Measurements from ENCODE around the gene NUP93. TPM values are rescaled to one million over a fixed set of nuclear protein-coding genes. Genes with fewer than 3 reads are reported as not detected.
A peak's percentile ranks its signal among the peaks of the same experiment; 100 is the strongest.
"Not testable (repeated sequence)": the region's sequence is repeated elsewhere in the genome, so short reads cannot be mapped to it uniquely, and the experiment has no call there.

The NUP93 gene
- total RNA-seq, 2 donors from 2014 or later, result 29.9 to 38.6 TPM

DNA sequence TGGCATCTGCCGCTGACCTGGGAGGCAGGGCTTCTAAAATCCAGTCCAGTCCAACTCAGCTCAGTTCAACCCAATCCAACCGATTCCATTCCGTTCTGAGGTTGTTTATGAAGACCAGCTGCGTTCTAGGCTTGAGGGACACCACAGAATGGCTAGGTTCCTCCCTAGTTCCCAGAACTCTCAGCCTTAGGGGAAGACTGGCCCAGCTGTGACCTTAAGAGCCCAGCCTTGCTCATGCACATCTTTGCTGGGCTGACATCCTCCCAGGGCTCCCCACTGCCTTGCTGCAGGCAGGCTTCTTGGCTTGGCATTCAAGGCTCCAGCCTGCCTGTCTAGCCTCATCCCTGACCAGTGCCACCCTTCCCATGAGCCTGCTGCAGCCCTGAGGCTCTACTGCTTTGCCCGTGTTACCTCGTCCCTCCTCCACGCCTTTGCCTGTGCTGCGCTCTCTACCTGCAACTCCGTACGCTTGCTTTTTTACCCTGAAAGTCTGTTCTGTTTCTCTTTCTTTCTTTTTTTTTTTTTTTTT, 143.0 kb downstream of the NUP93 start:
- intact Hi-C loops (cut with DNase I), result loop anchor here in 1 of 2 donors (5.0 kb wide), 1 partner anchor 79 kb away; no protein-coding TSS in a partner anchor
- DNase-seq (no peak), ATAC-seq (peak in 1 of 2 donors; percentile 31)

DNA sequence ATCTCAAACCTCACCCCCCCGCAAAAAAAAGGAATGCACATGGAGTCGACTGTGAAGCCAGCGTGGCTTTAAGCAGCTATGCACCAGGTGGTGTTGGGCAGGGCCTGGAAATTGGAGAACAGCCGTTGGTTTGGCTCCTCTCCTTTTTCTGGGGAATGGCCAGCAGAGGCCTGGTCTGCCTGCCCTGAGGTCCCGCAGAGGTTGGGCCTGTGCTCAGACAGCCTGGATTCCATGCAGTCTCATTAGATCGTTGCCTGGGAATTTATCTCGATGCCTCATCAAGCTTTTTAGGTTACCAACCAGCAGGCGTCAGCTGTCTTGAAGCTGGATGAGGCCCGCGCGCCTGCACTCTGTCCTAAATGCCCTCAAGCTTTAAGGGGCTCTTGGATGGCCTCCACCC, 144.9 kb downstream of the NUP93 start:
- ATAC-seq, result peak in 1 of 2 donors; percentile 23
- intact Hi-C loops (cut with DNase I), result loop anchor here in 1 of 2 donors (5.0 kb wide), 1 partner anchor 78 kb away; no protein-coding TSS in a partner anchor
- DNase-seq, result no peak

DNA sequence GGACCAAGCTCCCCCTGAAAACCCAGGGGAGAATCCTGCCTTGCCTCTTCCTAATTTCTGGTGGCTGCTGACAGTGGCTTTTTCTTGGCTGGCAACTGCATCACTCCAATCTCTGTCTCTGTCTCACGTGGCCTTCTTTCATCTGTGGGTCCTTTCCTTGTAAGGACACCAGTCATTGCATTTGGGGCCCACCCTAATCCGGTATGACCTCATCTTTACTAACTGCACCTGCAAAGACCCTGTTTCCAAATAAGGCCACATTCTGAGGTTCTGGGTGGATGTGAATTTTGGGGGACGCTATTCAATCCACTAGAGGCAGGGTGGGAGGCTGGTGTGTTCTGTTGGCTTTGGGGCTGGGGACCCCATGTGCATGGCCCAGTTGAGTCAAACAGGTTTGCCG, 146.1 kb downstream of the NUP93 start:
- intact Hi-C loops (cut with DNase I), result no loop called here
- DNase-seq (no peak), ATAC-seq (no peak)

GRCh38 chr16:56877486-56878182, 147.7 kb downstream of the NUP93 start:
- ATAC-seq, result no peak
- no peak for DNase-seq
- intact Hi-C loops (cut with DNase I), result no loop called here

- no peak for ATAC-seq
- intact Hi-C loops (cut with DNase I), result no loop called here
Measured at GRCh38 chr16:56878282-56878854, 148.4 kb downstream of the NUP93 start.

GRCh38 chr16:56879276-56879675, 149.3 kb downstream of the NUP93 start:
- no peak for ATAC-seq
- DNase-seq, result no peak
- intact Hi-C loops (cut with DNase I), result no loop called here

More at GRCh38 chr16:56878282-56878854, 148.4 kb downstream of the NUP93 start:
- no peak for DNase-seq

- ATAC-seq, result no peak
- intact Hi-C loops (cut with DNase I), result no loop called here
- DNase-seq, result no peak
Measured at GRCh38 chr16:56880176-56880575, 150.2 kb downstream of the NUP93 start.

GRCh38 chr16:56880685-56881084, 150.8 kb downstream of the NUP93 start:
- ATAC-seq (no peak), DNase-seq (no peak)
- intact Hi-C loops (cut with DNase I), result no loop called here

GRCh38 chr16:56882077-56882800, 152.3 kb downstream of the NUP93 start:
- intact Hi-C loops (cut with DNase I), result no loop called here
- ATAC-seq, result no peak
- no peak for DNase-seq

DNA sequence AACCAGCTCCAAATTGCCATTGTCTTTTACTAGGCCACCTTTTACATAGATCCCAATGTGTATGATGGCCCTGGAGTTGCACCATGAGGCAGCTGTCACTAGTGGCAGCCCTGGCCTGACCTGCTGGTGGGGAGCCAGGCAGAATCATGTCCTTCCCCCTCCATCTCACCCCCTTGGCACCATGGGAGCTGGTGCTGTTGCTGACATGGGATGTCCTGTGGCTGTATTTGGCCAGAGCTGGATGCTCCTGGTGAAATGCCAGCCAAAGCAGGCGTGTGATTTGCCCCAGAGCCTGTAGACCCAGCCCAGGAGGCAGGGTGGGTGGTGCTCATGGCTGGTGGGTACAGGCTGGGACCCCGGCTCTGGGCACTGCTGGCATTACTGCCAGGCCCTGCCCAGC, 153.7 kb downstream of the NUP93 start:
- no peak for ATAC-seq
- no peak for DNase-seq
- intact Hi-C loops (cut with DNase I), result no loop called here

DNA sequence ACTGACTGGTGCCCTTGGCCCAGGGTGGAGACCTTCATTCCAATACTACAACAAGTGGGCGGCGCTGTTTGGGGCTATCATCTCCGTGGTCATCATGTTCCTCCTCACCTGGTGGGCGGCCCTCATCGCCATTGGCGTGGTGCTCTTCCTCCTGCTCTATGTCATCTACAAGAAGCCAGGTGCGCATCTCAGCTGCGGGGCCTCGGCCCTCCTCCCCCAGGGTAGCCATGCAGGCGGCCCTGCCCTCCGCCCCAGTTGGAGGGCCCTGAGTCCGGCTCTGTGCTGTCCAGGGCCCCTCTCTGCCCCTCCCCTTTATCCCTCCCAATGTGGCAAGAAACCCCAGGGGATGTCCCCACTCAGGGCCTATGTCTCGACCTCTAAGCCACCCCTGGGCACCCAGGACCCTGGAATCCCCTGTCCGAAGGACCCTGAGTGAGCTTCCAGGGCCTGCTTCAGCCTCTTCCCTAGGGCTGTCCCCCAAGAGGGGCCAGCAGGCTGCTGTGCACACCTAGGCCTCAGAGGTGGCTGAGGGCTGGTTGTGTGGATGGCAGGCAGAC, 154.2 kb downstream of the NUP93 start:
- intact Hi-C loops (cut with DNase I), result no loop called here
- DNase-seq (no peak), ATAC-seq (no peak)

- DNase-seq; intact Hi-C loops (cut with DNase I); ATAC-seq: not testable (repeated sequence)
Measured at GRCh38 chr16:56884929-56885328, 155.0 kb downstream of the NUP93 start.

GRCh38 chr16:56885446-56886162, 155.7 kb downstream of the NUP93 start:
- intact Hi-C loops (cut with DNase I), result no loop called here
- DNase-seq (no peak), ATAC-seq (no peak)

DNA sequence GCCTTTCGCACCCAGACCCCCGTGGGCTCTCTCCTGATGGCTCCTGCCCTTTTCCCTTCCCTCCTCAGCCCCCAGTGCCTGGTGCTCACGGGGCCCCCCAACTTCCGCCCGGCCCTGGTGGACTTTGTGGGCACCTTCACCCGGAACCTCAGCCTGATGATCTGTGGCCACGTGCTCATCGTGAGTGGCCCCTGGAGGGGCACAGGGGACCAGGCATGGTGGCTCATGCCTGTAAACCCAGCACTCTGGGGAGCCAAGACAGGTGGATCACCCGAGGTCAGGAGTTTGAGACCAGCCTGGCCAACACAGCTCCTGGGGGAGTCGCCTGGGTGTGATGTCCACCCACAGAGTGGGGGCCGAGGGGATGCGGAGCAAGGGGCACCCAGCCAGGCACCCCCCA, 156.4 kb downstream of the NUP93 start:
- DNase-seq, result no peak
- intact Hi-C loops (cut with DNase I), result no loop called here
- ATAC-seq, result no peak

GRCh38 chr16:56886826-56887225, 156.9 kb downstream of the NUP93 start:
- ATAC-seq (no peak), DNase-seq (no peak)
- intact Hi-C loops (cut with DNase I), result no loop called here

DNA sequence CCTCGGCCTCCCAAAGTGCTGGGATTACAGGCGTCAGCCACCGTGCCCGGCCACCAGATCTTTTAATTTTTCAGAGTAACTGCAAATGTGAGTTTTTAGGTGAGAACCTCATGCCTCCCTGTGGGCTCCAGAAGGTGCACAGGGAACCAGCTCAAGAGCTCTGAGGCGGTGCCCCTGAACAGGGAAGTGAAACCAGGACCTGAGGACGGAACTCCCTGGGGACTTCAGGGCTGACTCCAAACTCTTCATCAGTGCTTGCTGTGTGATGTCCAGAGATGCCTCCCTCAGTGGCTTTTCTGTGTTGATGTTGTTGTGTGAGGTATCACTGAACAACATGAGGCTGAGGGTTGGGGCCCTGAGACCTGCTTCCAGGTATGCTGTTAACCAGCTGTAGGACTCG, 158.9 kb downstream of the NUP93 start:
- DNase-seq (no peak), ATAC-seq (no peak)
- intact Hi-C loops (cut with DNase I), result no loop called here

DNA sequence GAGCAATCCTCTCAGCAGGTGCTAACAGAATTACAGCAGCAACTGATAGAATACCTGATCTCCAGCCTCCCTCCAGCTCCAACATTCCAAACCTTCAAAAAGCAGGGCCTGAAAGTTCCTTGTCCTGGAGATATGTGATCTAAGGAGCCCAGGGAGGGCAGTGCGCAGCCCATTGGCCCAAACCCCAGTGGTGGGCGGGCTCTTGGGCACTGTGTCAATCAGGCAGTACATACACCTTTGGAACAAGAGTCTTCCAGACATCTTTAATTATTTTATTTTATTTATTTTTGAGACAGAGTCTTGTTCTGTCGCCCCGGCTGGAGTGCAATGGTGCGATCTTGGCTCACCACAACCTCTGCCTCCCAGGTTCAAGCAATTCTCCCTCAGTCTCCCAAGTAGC, 159.3 kb downstream of the NUP93 start:
- DNase-seq (no peak), ATAC-seq (no peak)
- intact Hi-C loops (cut with DNase I), result no loop called here

DNA sequence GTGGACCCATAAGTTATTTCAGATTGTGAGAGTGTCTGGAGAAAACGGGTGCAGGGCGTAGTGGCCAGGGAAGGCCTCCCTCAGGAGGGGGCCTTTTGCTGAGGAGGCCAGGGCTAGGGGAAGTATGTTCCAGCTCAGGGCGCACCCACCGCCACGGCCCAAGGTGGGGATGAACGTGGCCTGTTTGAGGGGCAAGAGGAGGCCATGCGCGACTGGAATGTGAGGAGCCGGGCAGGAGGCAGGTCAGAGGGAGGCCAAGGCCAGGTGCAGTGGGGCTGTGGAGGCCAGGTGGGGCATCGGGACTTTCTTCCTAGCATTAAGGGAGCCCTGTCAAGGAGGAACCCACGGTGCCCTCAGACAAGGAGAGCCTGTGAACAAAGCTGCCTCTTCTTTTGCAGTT, 161.8 kb downstream of the NUP93 start:
- ATAC-seq (no peak), DNase-seq (no peak)
- intact Hi-C loops (cut with DNase I), result no loop called here

GRCh38 chr16:56892705-56893104, 162.8 kb downstream of the NUP93 start:
- no peak for DNase-seq
- ATAC-seq, result no peak
- intact Hi-C loops (cut with DNase I), result no loop called here

All from left cardiac atrium (tissue), 4 donors.